ENCODE measurements around the gene CDRT15.
"Not testable (repeated sequence)": the region's sequence is repeated elsewhere in the genome, so short reads cannot be mapped to it uniquely, and the experiment has no call there.

The CDRT15 gene

DNA sequence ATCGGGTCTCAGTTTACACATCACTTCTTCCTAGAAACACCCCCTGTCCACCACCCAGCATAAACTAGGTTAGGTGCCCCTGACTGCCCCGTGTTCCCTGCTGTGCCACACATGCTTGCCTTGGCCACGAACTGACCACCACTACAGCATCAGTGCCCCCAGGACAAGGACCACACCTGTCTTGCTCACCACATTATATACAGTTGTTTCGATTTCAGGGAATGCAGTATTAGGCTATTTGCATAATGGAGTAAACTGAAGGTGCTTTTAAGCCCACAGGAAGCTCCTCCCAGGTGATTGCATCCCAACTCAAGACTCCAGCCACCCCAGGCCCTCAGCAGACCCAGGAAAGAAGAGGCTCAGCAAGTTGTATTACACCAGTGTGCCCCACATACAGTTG lies 50.2 kb downstream of the CDRT15 start:
- not testable (repeated sequence) for DNase-seq (ENCODE audit: low read depth in 2 of 2)

All from stimulated activated CD8-positive, alpha-beta memory T cell treated with anti-CD3 and anti-CD28 coated beads, Interleukin-2, amount 100 ng/mL, for 48 hours (primary cell).